Measurements from ENCODE around the gene MFNG. TPM values are rescaled to one million over a fixed set of nuclear protein-coding genes. Genes with fewer than 3 reads are reported as not detected.
A peak's percentile ranks its signal among the peaks of the same experiment; 100 is the strongest.
"Not testable (repeated sequence)": the region's sequence is repeated elsewhere in the genome, so short reads cannot be mapped to it uniquely, and the experiment has no call there.

The MFNG gene
- total RNA-seq, 3 donors from 2014 or later: 11.3 to 16.1 (median 13.7) TPM

DNA sequence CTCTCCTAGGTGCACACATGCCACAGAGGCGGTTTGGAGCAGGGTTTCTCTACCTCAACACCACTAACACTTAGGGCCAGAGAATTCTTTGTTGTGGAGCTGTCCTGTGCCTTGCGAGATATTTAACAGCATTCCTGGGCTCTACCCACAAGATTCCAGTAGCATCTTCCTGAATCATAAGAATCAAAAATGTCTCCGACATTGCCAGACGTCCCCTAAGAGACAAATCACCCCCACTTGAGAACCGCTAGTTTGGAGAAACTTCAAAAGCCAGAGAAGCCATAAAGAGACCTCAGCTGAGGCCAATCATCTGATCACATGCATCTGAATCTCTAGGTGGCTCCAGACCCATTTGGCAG lies 16.1 kb downstream of the MFNG start:
- DNase-seq (no peak), ATAC-seq (no peak)
- H3K9me3 ChIP-seq: no peaks in the 10 kb centered on the region
- no peaks in the 10 kb centered on the region for H3K36me3 ChIP-seq (ENCODE audit: low read depth)
- no peak overlapping the region for H3K4me3 ChIP-seq
- TF ChIP-seq, protein P1, sequence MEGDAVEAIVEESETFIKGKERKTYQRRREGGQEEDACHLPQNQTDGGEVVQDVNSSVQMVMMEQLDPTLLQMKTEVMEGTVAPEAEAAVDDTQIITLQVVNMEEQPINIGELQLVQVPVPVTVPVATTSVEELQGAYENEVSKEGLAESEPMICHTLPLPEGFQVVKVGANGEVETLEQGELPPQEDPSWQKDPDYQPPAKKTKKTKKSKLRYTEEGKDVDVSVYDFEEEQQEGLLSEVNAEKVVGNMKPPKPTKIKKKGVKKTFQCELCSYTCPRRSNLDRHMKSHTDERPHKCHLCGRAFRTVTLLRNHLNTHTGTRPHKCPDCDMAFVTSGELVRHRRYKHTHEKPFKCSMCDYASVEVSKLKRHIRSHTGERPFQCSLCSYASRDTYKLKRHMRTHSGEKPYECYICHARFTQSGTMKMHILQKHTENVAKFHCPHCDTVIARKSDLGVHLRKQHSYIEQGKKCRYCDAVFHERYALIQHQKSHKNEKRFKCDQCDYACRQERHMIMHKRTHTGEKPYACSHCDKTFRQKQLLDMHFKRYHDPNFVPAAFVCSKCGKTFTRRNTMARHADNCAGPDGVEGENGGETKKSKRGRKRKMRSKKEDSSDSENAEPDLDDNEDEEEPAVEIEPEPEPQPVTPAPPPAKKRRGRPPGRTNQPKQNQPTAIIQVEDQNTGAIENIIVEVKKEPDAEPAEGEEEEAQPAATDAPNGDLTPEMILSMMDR (IDR thresholded peaks at IDR 0.05): no peak
- no peaks in the 10 kb centered on the region for H3K4me1 ChIP-seq (ENCODE audit: low read depth)
- intact Hi-C loops (cut with DNase I, micrococcal nuclease): no loop called here

DNA sequence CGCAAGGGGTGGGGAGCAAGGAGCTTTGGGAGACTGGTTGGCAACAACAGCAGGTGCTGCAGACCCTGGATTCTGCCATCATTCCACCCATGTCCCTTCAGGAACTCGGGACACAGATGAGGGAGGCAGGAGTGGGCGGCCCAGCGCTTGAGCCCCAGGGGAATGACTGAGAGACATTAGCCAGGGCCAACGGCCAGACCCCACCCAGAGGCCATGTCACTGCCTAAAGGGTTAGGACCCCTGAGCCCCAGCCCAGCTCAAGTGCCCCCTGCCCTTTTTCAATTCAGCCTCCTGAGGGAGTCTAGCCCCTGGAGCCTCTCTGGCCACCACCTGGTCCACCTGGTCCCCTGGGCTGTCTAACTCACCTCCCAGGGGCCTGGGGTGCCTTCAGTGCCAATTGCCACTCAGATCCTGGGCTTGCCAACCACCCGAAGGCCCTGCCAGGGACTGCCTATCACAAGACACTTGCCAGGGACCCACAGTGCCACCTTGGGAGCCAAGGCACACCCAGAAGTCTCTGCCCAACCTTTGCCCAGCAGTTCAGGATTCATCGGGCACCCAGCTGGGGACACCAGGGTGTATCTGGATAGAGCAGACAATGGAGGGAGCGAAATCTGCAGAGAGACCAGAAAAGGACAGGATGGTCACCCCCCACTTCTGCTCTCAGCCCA lies 16.6 kb downstream of the MFNG start:
- TF ChIP-seq, protein P1 (IDR thresholded peaks at IDR 0.05): no peak
- ATAC-seq (no peak), DNase-seq (peak in 1 of 3 donors; percentile 38)
- intact Hi-C loops (cut with DNase I, micrococcal nuclease): no loop called here
- Histone ChIP-seq H3K4me3 (no peak overlapping the region), H3K4me1 (ENCODE audit: low read depth) (no peaks in the 10 kb centered on the region), H3K9me3 (no peaks in the 10 kb centered on the region), H3K36me3 (ENCODE audit: low read depth) (no peaks in the 10 kb centered on the region)

DNA sequence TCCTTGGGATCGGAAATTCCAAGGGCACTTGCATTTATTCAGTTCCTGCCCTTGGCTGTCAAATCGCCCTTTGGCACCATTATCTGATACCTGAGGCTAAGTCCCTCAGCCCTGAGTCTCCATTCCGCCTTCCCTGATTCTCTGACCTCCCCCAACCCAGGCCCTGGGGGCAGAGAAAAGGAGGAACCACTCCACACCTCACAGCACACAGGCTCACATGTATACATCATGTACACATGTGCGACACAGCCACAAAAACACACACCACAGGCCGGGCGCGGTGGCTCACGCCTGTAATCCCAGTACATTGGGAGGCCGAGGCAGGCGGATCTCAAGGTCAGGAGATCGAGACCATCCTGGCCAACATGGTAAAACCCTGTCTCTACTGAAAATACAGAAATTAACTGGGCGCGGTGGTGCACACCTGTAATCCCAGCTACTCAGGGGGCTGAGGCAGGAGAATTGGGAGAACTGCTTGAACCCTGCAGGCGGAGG lies 17.9 kb downstream of the MFNG start:
- H3K4me3 ChIP-seq; ATAC-seq; H3K4me1 ChIP-seq (ENCODE audit: low read depth); intact Hi-C loops (cut with DNase I, micrococcal nuclease); H3K36me3 ChIP-seq (ENCODE audit: low read depth); H3K9me3 ChIP-seq: not testable (repeated sequence)
- peak in 1 of 3 donors; percentile 29 for DNase-seq

DNA sequence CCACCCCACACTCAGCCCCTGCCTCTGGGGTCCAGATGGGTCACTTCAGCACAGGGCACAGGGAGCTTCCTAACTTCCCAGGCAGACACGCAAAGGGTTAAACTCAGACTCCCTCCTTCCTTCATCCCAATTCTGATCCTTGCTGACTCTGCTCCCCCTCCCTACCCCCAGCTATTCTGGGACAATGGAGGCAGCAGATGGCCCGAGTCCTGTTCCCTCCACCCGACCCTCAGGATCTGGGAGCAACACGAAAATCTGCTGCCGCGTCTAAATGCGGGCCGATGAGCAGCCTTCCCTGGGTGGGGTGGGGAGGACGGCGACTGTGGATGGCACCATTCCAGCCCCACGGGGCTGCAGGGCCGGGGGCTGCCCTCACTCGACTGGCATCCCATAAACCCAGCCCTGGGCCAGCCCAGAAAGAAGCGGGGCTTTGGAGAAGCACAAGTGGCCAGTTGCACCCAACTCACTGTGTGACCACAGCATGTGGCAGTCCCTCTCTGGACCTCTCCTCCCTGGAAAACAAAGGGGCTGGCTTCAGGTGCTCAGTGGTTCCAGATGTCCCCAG lies 18.7 kb downstream of the MFNG start:
- DNase-seq (peak in 1 of 3 donors; percentile 36), ATAC-seq (no peak)
- Histone ChIP-seq H3K9me3 (no peaks in the 10 kb centered on the region), H3K4me1 (ENCODE audit: low read depth) (no peaks in the 10 kb centered on the region), H3K36me3 (ENCODE audit: low read depth) (no peaks in the 10 kb centered on the region), H3K4me3 (no peak overlapping the region)
- TF ChIP-seq, protein P1 (IDR thresholded peaks at IDR 0.05): no peak
- intact Hi-C loops (cut with DNase I, micrococcal nuclease): no loop called here

DNA sequence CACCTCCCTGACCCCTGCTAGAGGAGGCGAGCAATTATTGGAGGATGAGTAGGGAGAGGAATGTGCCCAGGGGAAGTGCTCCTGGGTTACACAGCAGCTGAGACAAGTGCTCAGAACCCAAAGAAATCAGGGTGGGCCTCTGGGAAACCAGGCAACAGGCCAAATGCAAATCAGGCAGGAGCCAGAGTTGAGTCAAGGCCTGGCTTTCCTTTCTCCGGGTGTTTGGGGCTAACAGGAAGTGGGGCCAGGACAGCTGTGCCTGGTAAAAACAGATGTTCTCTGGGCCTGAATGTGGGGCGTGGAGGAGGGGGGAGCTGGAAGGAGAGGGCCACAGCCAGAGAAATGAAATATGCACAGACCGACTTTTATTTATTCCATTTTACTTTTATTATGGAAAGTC lies 22.0 kb downstream of the MFNG start:
- Histone ChIP-seq H3K4me3 (no peak overlapping the region), H3K9me3 (no peaks in the 10 kb centered on the region), H3K36me3 (ENCODE audit: low read depth) (no peaks in the 10 kb centered on the region), H3K4me1 (ENCODE audit: low read depth) (no peaks in the 10 kb centered on the region)
- TF ChIP-seq, protein P1 (IDR thresholded peaks at IDR 0.05): no peak
- intact Hi-C loops (cut with DNase I, micrococcal nuclease): no loop called here
- DNase-seq (peak in 1 of 3 donors; percentile 15), ATAC-seq (peak; percentile 14)

DNA sequence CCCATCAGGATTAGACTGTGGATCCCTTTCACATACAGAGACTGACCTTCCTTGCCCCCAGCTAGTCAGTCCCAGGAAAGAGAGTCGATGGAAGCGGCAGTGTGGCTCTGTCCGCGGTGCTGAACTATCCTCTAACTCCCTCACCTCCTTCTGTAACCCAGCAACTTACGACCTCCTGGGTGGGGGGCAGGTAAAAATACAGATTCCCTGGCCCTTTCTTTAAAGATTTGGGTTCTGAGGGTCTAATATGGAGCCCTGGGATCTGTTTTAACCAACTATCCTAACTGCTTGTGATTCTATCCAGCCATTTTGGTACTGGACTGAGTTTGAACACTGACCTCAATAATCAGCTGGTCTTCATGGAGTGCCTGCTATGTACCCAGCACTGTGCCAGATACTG lies 23.2 kb downstream of the MFNG start:
- Histone ChIP-seq H3K36me3 (ENCODE audit: low read depth) (no peaks in the 10 kb centered on the region), H3K4me3 (no peak overlapping the region), H3K9me3 (no peaks in the 10 kb centered on the region), H3K4me1 (ENCODE audit: low read depth) (no peaks in the 10 kb centered on the region)
- DNase-seq: peak in 1 of 3 donors; percentile 46
- ATAC-seq: peak; percentile 40
- TF ChIP-seq, protein P1 (IDR thresholded peaks at IDR 0.05): no peak
- intact Hi-C loops (cut with DNase I, micrococcal nuclease): no loop called here

All from mucosa of descending colon (tissue), 3 donors.